Prostate gland (tissue), 2 donors: ENCODE data around the gene PECR.

Experiments used
- CTCF ChIP-seq, 4 experiments: fragments of 200-600 bp in 2 of 4; fragments of 450-650 bp in 2 of 4; sonication (generic) in 2 of 4; IDR thresholded peaks; 1 replicate in 3 of 4; 2 replicates in 1 of 4; pipeline ENCODE4 v1.5.1; 2016 to 2019; ENCODE audit warnings: antibody characterized with exemption in 4 of 4, mild to moderate bottlenecking in 2 of 4, moderate library complexity in 2 of 4
- POLR2A ChIP-seq: fragments of 450-650 bp; IDR thresholded peaks from one replicate; pipeline ENCODE4 v1.6.1; 2016; ENCODE audit warnings: antibody characterized with exemption, mild to moderate bottlenecking
- POLR2AphosphoS5 ChIP-seq: sonication (generic); formaldehyde crosslinking; IDR thresholded peaks from one replicate; pipeline ENCODE4 v1.6.1; 2017; ENCODE audit warnings: antibody characterized with exemption

- TF ChIP-seq POLR2A (no peak), CTCF (IDR thresholded peaks at IDR 0.05) (no peak), POLR2AphosphoS5 (no peak)
Observed at GRCh38 chr2:216090369-216090786, 8.8 kb upstream of the PECR start.
